Sciatic nerve (tissue), 2 donors: Measurements from ENCODE around the gene MPHOSPH9. TPM values are rescaled to one million over a fixed set of nuclear protein-coding genes. Genes with fewer than 3 reads are reported as not detected.
"Not testable (repeated sequence)": the region's sequence is repeated elsewhere in the genome, so short reads cannot be mapped to it uniquely, and the experiment has no call there.

Experiments used
- ATAC-seq: fragments of 200-7000 bp; cut with Tn5 transposase; one replicate; pipeline ENCODE4 v1.9.1; 2020; ENCODE audit warnings: mild to moderate bottlenecking, moderate library complexity
- DNase-seq: peaks from one replicate; pipeline ENCODE4 v3.0.0-alpha.2; 2020; ENCODE audit warnings: low spot score
- intact Hi-C: fragments of 100-400 bp; cut with DNase I; formaldehyde crosslinking; loops from one replicate; pipeline ENCODE4 v1.14.2; 2022
- total RNA-seq: library from RNA; stranded (reverse); fragmentation: NEBNext Ultra II Directional; extraction: Animal tissue kit (Norgen Biotek cat#: 25700); gene quantifications from one replicate; pipeline ENCODE4 v1.2.1, GENCODE V29; 2021
- donor health status: DM: no; HTN: no; CAD: no.
- donor health status: DM: no; HTN: no; CAD: no.

The MPHOSPH9 gene
- total RNA-seq, 1 donor from 2014 or later: 22.9 TPM

- intact Hi-C loops: no loop called here
- no peak for DNase-seq
- ATAC-seq: no peak
Observed at GRCh38 chr12:123263196-123263817, 30.4 kb upstream of the MPHOSPH9 start.

- intact Hi-C loops: no loop called here
- DNase-seq (no peak), ATAC-seq (no peak)
Observed at GRCh38 chr12:123261196-123261595, 28.3 kb upstream of the MPHOSPH9 start.

GRCh38 chr12:123260081-123260480 lies 27.1 kb upstream of the MPHOSPH9 start:
- ATAC-seq (no peak), DNase-seq (no peak)
- intact Hi-C loops: no loop called here

- intact Hi-C loops: no loop called here
- no peak for ATAC-seq
- no peak for DNase-seq
Observed at GRCh38 chr12:123258593-123258992, 25.7 kb upstream of the MPHOSPH9 start.

GRCh38 chr12:123254853-123255446 lies 22.0 kb upstream of the MPHOSPH9 start:
- no peak for DNase-seq
- intact Hi-C loops: no loop called here
- ATAC-seq: no peak

- intact Hi-C loops: no loop called here
- DNase-seq (no peak), ATAC-seq (peak; percentile 19)
Observed at GRCh38 chr12:123253641-123254459, 20.9 kb upstream of the MPHOSPH9 start.

- DNase-seq, intact Hi-C loops, ATAC-seq: not testable (repeated sequence)
Observed at GRCh38 chr12:123252365-123252764, 19.4 kb upstream of the MPHOSPH9 start.

- ATAC-seq (no peak), DNase-seq (no peak)
- intact Hi-C loops: no loop called here
Observed at GRCh38 chr12:123251403-123252076, 18.6 kb upstream of the MPHOSPH9 start.

- DNase-seq (no peak), ATAC-seq (peak; percentile 34)
- intact Hi-C loops: no loop called here
Observed at GRCh38 chr12:123250471-123251383, 17.8 kb upstream of the MPHOSPH9 start.

- intact Hi-C loops, DNase-seq: not testable (repeated sequence)
- peak; percentile 30 for ATAC-seq
Observed at GRCh38 chr12:123248996-123249741, 16.2 kb upstream of the MPHOSPH9 start.

- ATAC-seq, DNase-seq, intact Hi-C loops: not testable (repeated sequence)
Observed at GRCh38 chr12:123248129-123248528, 15.2 kb upstream of the MPHOSPH9 start.

- intact Hi-C loops: no loop called here
- ATAC-seq (no peak), DNase-seq (no peak)
Observed at GRCh38 chr12:123245678-123246077, 12.7 kb upstream of the MPHOSPH9 start.

GRCh38 chr12:123243671-123244262 lies 10.8 kb upstream of the MPHOSPH9 start:
- intact Hi-C loops: no loop called here
- ATAC-seq (no peak), DNase-seq (no peak)

GRCh38 chr12:123242116-123242904 lies 9.4 kb upstream of the MPHOSPH9 start:
- no peak for DNase-seq
- intact Hi-C loops: no loop called here

GRCh38 chr12:123238961-123239360 lies 6.0 kb upstream of the MPHOSPH9 start:
- ATAC-seq: no peak

More at GRCh38 chr12:123242116-123242904, 9.4 kb upstream of the MPHOSPH9 start:
- peak; percentile 44 for ATAC-seq

GRCh38 chr12:123238330-123238682 lies 5.4 kb upstream of the MPHOSPH9 start:
- intact Hi-C loops: no loop called here
- DNase-seq (no peak), ATAC-seq (no peak)

More at GRCh38 chr12:123238961-123239360, 6.0 kb upstream of the MPHOSPH9 start:
- intact Hi-C loops: no loop called here
- DNase-seq: no peak
